HEK293 (cell line): ENCODE data around the gene AGBL2.
"Not testable (repeated sequence)": the region's sequence is repeated elsewhere in the genome, so short reads cannot be mapped to it uniquely, and the experiment has no call there.

Source experiments
- CTCF ChIA-PET: fragments of 350-600 bp; formaldehyde crosslinking; extraction: SDS; loops from one replicate; lab custom pipeline; 2021; ENCODE audit warnings: antibody characterized with exemption; lab: Yijun Ruan, JAX
- POLR2A ChIA-PET: fragments of 300-600 bp; formaldehyde crosslinking; extraction: SDS; loops from one replicate; lab custom pipeline; 2020; ENCODE audit warnings: antibody characterized with exemption, inconsistent platforms; lab: Yijun Ruan, JAX
- H3K27ac ChIP-seq: fragments of 200-500 bp; sonication (Bioruptor generic); 2 replicates; pipeline ENCODE4 v1.5.1; 2014; ENCODE audit warnings: low read depth, low read length, control low read depth, inconsistent platforms; ENCODE audit errors: extremely low read depth
- H3K36me3 ChIP-seq, 2 experiments: fragments of 200-500 bp in 1 of 2; sonication (Bioruptor generic) in 1 of 2; 1 replicate in 1 of 2; 2 replicates in 1 of 2; pipeline ENCODE4 v1.5.1; 2014 to 2017; ENCODE audit warnings: inconsistent platforms in 2 of 2, low read length in 2 of 2; ENCODE audit not compliant: control insufficient read depth in 2 of 2, insufficient read depth in 1 of 2
- H3K4me1 ChIP-seq: fragments of 200-500 bp; sonication (Bioruptor generic); 2 replicates; pipeline ENCODE4 v1.5.1; 2014; ENCODE audit warnings: mild to moderate bottlenecking, low read length, inconsistent platforms; ENCODE audit not compliant: control insufficient read depth, insufficient read depth
- H3K4me3 ChIP-seq: 2 replicates; pipeline ENCODE4 v1.5.1; 2011; ENCODE audit warnings: low read depth, mild to moderate bottlenecking, control low read depth, low read length, moderate library complexity
- H3K9me3 ChIP-seq: fragments of 200-500 bp; sonication (Bioruptor generic); 2 replicates; pipeline ENCODE4 v1.5.1; 2014; ENCODE audit warnings: low read depth, low read length, inconsistent platforms; ENCODE audit not compliant: control insufficient read depth, insufficient read depth
- ELK4 ChIP-seq: IDR thresholded peaks from 2 replicates; pipeline ENCODE4 v1.6.1; 2011; ENCODE audit warnings: mild to moderate bottlenecking, low read depth, low read length, borderline replicate concordance
- KLF10 ChIP-seq: fragments of 450-650 bp; IDR thresholded peaks from 2 replicates; pipeline ENCODE4 v1.5.1; 2018; ENCODE audit warnings: missing biosample characterization, mild to moderate bottlenecking, missing genetic modification characterization
- KLF9 ChIP-seq: fragments of 450-650 bp; formaldehyde crosslinking; IDR thresholded peaks from 2 replicates; pipeline ENCODE4 v1.5.1; 2016; ENCODE audit warnings: missing biosample characterization, missing genetic modification characterization, low read depth
- MEIS1 ChIP-seq: sonication (generic); formaldehyde crosslinking; IDR thresholded peaks from 2 replicates; pipeline ENCODE4 v1.8.1; 2022; ENCODE audit warnings: missing genetic modification reagents, mild to moderate bottlenecking, borderline replicate concordance
- OSR2 ChIP-seq: fragments of 450-650 bp; formaldehyde crosslinking; IDR thresholded peaks from 2 replicates; pipeline ENCODE4 v1.5.1; 2016; ENCODE audit warnings: missing biosample characterization, missing genetic modification characterization
- SETDB1 ChIP-seq: IDR thresholded peaks from one replicate; pipeline ENCODE4 v1.6.1; 2017; ENCODE audit warnings: mild to moderate bottlenecking, low read length, moderate library complexity, mixed read lengths; ENCODE audit not compliant: insufficient read length
- SP3 ChIP-seq: fragments of 450-650 bp; formaldehyde crosslinking; IDR thresholded peaks from 2 replicates; pipeline ENCODE4 v1.5.1; 2016; ENCODE audit warnings: missing biosample characterization, missing genetic modification characterization
- YY2 ChIP-seq: fragments of 450-650 bp; formaldehyde crosslinking; IDR thresholded peaks from 2 replicates; pipeline ENCODE4 v1.5.1; 2016; ENCODE audit warnings: missing biosample characterization, missing genetic modification characterization
- ZIC2 ChIP-seq: fragments of 450-650 bp; formaldehyde crosslinking; IDR thresholded peaks from 2 replicates; pipeline ENCODE4 v1.5.1; 2016; ENCODE audit warnings: missing biosample characterization, missing genetic modification characterization
- ZNF223 ChIP-seq: fragments of 450-650 bp; formaldehyde crosslinking; IDR thresholded peaks from 2 replicates; pipeline ENCODE4 v1.5.1; 2016; ENCODE audit warnings: missing biosample characterization, missing genetic modification characterization
- ZNF324 ChIP-seq: fragments of 450-650 bp; formaldehyde crosslinking; IDR thresholded peaks from 2 replicates; pipeline ENCODE4 v1.5.1; 2016; ENCODE audit warnings: missing biosample characterization, missing genetic modification characterization
- ZNF350 ChIP-seq: fragments of 450-650 bp; formaldehyde crosslinking; IDR thresholded peaks from 2 replicates; pipeline ENCODE4 v1.5.0; 2017; ENCODE audit warnings: missing biosample characterization, mild to moderate bottlenecking, missing genetic modification characterization
- ZNF366 ChIP-seq: fragments of 450-650 bp; formaldehyde crosslinking; conservative IDR thresholded peaks from 2 replicates; pipeline ENCODE4 v1.5.1; 2016; ENCODE audit warnings: missing biosample characterization, missing genetic modification characterization
- ZNF37A ChIP-seq: fragments of 450-650 bp; IDR thresholded peaks from 2 replicates; pipeline ENCODE4 v1.5.1; 2018; ENCODE audit warnings: missing biosample characterization, missing genetic modification characterization
- ZNF426 ChIP-seq: fragments of 450-650 bp; formaldehyde crosslinking; IDR thresholded peaks from 2 replicates; pipeline ENCODE4 v1.5.1; 2017; ENCODE audit warnings: missing biosample characterization, missing genetic modification characterization, mild to moderate bottlenecking, inconsistent platforms, moderate library complexity
- ZNF585B ChIP-seq: fragments of 450-650 bp; formaldehyde crosslinking; IDR thresholded peaks from 2 replicates; pipeline ENCODE4 v1.5.1; 2016; ENCODE audit warnings: missing biosample characterization, missing genetic modification characterization
- ZNF624 ChIP-seq: fragments of 450-650 bp; formaldehyde crosslinking; IDR thresholded peaks from 2 replicates; pipeline ENCODE4 v1.5.1; 2017; ENCODE audit warnings: missing biosample characterization, missing genetic modification characterization
- ZNF660 ChIP-seq: fragments of 450-650 bp; IDR thresholded peaks from 2 replicates; pipeline ENCODE4 v1.5.1; 2018; ENCODE audit warnings: missing biosample characterization, mild to moderate bottlenecking, missing genetic modification characterization
- ZNF701 ChIP-seq: fragments of 450-650 bp; formaldehyde crosslinking; IDR thresholded peaks from 2 replicates; pipeline ENCODE4 v1.5.1; 2016; ENCODE audit warnings: missing biosample characterization, missing genetic modification characterization
- ZNF707 ChIP-seq: fragments of 450-650 bp; formaldehyde crosslinking; IDR thresholded peaks from 2 replicates; pipeline ENCODE4 v1.5.1; 2016; ENCODE audit warnings: missing biosample characterization, missing genetic modification characterization
- ZNF791 ChIP-seq: fragments of 450-650 bp; formaldehyde crosslinking; IDR thresholded peaks from 2 replicates; pipeline ENCODE4 v1.5.1; 2016; ENCODE audit warnings: missing biosample characterization, missing genetic modification characterization
- ZSCAN16 ChIP-seq: fragments of 450-650 bp; formaldehyde crosslinking; IDR thresholded peaks from 2 replicates; pipeline ENCODE4 v1.5.1; 2016; ENCODE audit warnings: missing biosample characterization, missing genetic modification characterization

The AGBL2 gene

GRCh38 chr11:47689480-47689879, 25.7 kb downstream of the AGBL2 start (continued):
- TF ChIP-seq ELK4: no peak
- TF ChIP-seq SP3 (tag by site-specific recombination): no peak

- no peak overlapping the region for H3K4me3 ChIP-seq
- TF ChIP-seq ZNF585B (tag by site-specific recombination) (no peak), KLF10 (no peak), ZNF324 (tag by site-specific recombination) (no peak), ZNF707 (no peak), ZSCAN16 (tag by site-specific recombination) (no peak), ZNF426 (tag by site-specific recombination) (no peak), ZNF223 (tag by site-specific recombination) (no peak), ZNF660 (tag by site-specific recombination) (no peak)
- TF ChIP-seq, all 188 proteins: peak for 0
- ChIA-PET CTCF (interaction anchor here (1.1 kb wide), 1 partner anchor 79 kb away, joined by 3 read pairs; no protein-coding TSS in a partner anchor), POLR2A (interaction anchor here (0.7 kb wide), 1 partner anchor 106 kb away, joined by 3 read pairs; no protein-coding TSS in a partner anchor)
- H3K27ac ChIP-seq: no peak overlapping the region
- H3K9me3 ChIP-seq: no peaks in the 10 kb centered on the region
- no peaks in the 10 kb centered on the region for H3K36me3 ChIP-seq
- no peaks in the 10 kb centered on the region for H3K4me1 ChIP-seq
These were observed 26.2 kb downstream of the AGBL2 start for GRCh38 chr11:47688991-47689390.

GRCh38 chr11:47688111-47688510, 27.1 kb downstream of the AGBL2 start:
- H3K9me3 ChIP-seq: no peaks in the 10 kb centered on the region
- POLR2A ChIA-PET: no interaction called here
- TF ChIP-seq MEIS1 (CRISPR knock-in tag) (no peak), KLF9 (no peak), ZIC2 (no peak), ZNF701 (no peak), ZNF350 (tag by site-specific recombination) (no peak), OSR2 (tag by site-specific recombination) (no peak)
- TF ChIP-seq, all 188 proteins: peak for 0
- CTCF ChIA-PET: interaction anchor here (0.6 to 1.1 kb wide), 2 partner anchors 42 to 80 kb away, joined by 3 to 4 read pairs; no protein-coding TSS in a partner anchor
- Histone ChIP-seq H3K27ac (no peak overlapping the region), H3K4me1 (no peaks in the 10 kb centered on the region), H3K4me3 (no peak overlapping the region), H3K36me3 (no peaks in the 10 kb centered on the region)

GRCh38 chr11:47686704-47687103, 28.5 kb downstream of the AGBL2 start:
- H3K27ac ChIP-seq, H3K36me3 ChIP-seq, H3K9me3 ChIP-seq, POLR2A ChIA-PET, H3K4me3 ChIP-seq, H3K4me1 ChIP-seq, CTCF ChIA-PET: not testable (repeated sequence)

GRCh38 chr11:47686151-47686550, 29.0 kb downstream of the AGBL2 start:
- no peaks in the 10 kb centered on the region for H3K4me1 ChIP-seq
- CTCF ChIA-PET: no interaction called here
- POLR2A ChIA-PET: interaction anchor here (0.8 kb wide), 1 partner anchor 158 kb away, joined by 3 read pairs; no protein-coding TSS in a partner anchor
- TF ChIP-seq ZNF37A (tag by site-specific recombination) (no peak), SETDB1 (no peak), ZNF366 (tag by site-specific recombination) (no peak), YY2 (no peak), ZNF624 (no peak), ZNF791 (tag by site-specific recombination) (no peak)
- H3K4me3 ChIP-seq: no peak overlapping the region
- H3K27ac ChIP-seq: no peak overlapping the region
- no peaks in the 10 kb centered on the region for H3K9me3 ChIP-seq
- no peaks in the 10 kb centered on the region for H3K36me3 ChIP-seq
